ENCODE results near the gene PPP1R1A. TPM values are rescaled to one million over a fixed set of nuclear protein-coding genes. Genes with fewer than 3 reads are reported as not detected.

PPP1R1A gene
- total RNA-seq, 6 donors from 2014 or later: 0.22 to 0.89 (median 0.30) TPM; not detected in 2

DNA sequence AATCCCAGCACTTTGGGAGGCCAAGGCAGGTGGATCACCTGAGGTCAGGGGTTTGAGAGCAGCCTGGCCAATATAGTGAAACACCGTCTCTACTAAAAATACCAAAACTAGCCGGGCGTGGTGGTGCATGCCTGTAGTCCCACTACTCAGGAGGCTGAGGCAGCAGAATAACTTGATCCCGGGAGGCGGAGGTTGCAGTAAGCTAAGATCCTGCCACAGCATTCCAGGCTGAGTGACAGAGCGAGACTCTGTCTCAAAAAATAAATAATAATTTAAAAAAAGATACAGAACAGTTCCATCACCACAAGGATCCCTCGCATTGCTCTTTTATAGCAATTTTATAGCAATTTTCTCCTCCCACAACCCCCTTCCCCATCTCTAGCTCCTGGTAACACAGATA, 43.7 kb downstream of the PPP1R1A start:
- DNase-seq: no peak
- peaks cover 8 to 9% (median 9%) of the 10 kb centered on the region in 4 donors for H3K4me1 ChIP-seq
- no peaks in the 10 kb centered on the region for H3K9me3 ChIP-seq
- WGBS, 2 donors: 87 to 94% methylated on average over 7 of the region's 7 CpGs
- H3K27me3 ChIP-seq: peaks cover 0 to 6% (median 0%) of the 10 kb centered on the region in 4 donors
- no peak for ATAC-seq (ENCODE audit: low FRiP score in 2 of 2)
- H3K36me3 ChIP-seq: peaks cover 0 to 11% (median 0%) of the 10 kb centered on the region in 4 donors
- TF ChIP-seq POLR2A (IDR thresholded peaks at IDR 0.05) (no peak), CTCF (IDR thresholded peaks at IDR 0.05) (no peak), POLR2AphosphoS5 (IDR thresholded peaks at IDR 0.05) (no peak), EP300 (IDR thresholded peaks at IDR 0.05) (no peak)
- no peak overlapping the region for H3K27ac ChIP-seq
- no peak overlapping the region for H3K4me3 ChIP-seq

DNA sequence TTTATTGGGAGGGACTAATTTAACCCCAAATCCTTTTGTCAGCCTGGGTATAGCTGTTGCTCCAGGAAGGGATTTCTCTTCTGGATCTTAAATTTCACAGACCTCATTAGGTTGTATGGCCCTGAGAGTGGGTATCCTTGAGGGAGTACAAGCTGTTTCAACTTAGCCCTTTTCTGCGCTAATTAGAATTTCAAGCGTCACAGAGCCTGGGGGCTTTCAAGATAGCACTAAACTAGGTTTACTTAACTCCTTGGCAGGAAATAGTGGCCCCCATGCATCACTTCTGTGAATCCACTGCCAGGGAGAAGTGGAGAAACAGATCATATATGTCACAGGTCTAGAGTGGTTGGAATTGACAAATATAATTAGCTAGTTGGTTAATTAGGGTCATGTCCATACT, 44.9 kb downstream of the PPP1R1A start:
- TF ChIP-seq CTCF (IDR thresholded peaks at IDR 0.05): no peak
- no peak for TF ChIP-seq POLR2A (IDR thresholded peaks at IDR 0.05)
- TF ChIP-seq EP300 (IDR thresholded peaks at IDR 0.05): no peak
- TF ChIP-seq POLR2AphosphoS5 (IDR thresholded peaks at IDR 0.05): no peak
- no peaks in the 10 kb centered on the region for H3K9me3 ChIP-seq
- WGBS, 2 donors: 67 to 100% methylated on average over 2 of the region's 2 CpGs

GRCh38 chr12:54541751-54542290, 46.6 kb downstream of the PPP1R1A start:
- Histone ChIP-seq H3K36me3 (peaks cover 0 to 16% (median 6%) of the 10 kb centered on the region in 4 donors), H3K4me3 (no peak overlapping the region), H3K4me1 (no peaks in the 10 kb centered on the region), H3K27ac (no peak overlapping the region), H3K9me3 (no peaks in the 10 kb centered on the region), H3K27me3 (no peaks in the 10 kb centered on the region)
- DNase-seq (no peak), ATAC-seq (ENCODE audit: low FRiP score in 2 of 2) (no peak)
- WGBS, 2 donors: 67 to 73% methylated on average over 5 of the region's 5 CpGs
- no peak for TF ChIP-seq POLR2A (IDR thresholded peaks at IDR 0.05)
- no peak for TF ChIP-seq EP300 (IDR thresholded peaks at IDR 0.05)
- TF ChIP-seq POLR2AphosphoS5 (IDR thresholded peaks at IDR 0.05): no peak
- no peak for TF ChIP-seq CTCF (IDR thresholded peaks at IDR 0.05)

More for the DNA sequence above, 44.9 kb downstream of the PPP1R1A start:
- Histone ChIP-seq H3K27me3 (no peaks in the 10 kb centered on the region), H3K4me3 (no peak overlapping the region), H3K27ac (no peak overlapping the region), H3K4me1 (no peaks in the 10 kb centered on the region), H3K36me3 (peaks cover 0 to 16% (median 3%) of the 10 kb centered on the region in 4 donors)
- no peak for ATAC-seq (ENCODE audit: low FRiP score in 2 of 2)
- DNase-seq: no peak

DNA sequence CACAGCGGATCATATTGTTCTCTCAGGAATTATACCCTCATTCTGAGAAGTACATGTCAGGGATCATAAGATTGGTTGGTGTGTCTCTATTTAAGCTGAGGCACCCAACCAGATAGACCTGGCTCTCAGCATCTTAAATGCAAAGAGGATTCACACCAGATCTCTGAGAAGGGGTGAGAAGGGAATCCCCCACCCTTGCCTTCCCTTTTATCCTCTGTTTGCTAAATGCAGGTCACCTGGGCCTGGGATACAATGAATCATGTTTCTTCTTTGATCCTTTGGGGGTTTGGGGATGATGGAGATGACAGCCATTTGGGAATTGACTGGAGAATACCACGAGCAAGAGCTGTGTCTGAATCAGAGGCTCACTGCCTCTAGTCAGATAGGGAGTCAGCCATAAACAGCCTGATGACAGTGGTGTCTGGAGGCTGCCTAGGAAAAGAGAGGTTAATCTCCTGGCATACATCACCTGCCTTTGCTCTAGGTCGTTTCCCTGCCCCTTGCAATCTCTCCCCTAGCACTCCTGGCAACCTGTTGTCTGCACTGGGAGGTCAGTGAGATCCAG, 50.2 kb downstream of the PPP1R1A start:
- H3K27me3 ChIP-seq: no peaks in the 10 kb centered on the region
- H3K4me1 ChIP-seq: no peaks in the 10 kb centered on the region
- WGBS, 2 donors: 60 to 71% methylated on average over 3 of the region's 3 CpGs
- no peak overlapping the region for H3K27ac ChIP-seq
- DNase-seq (no peak), ATAC-seq (ENCODE audit: low FRiP score in 2 of 2) (no peak)
- H3K4me3 ChIP-seq: no peak overlapping the region
- H3K36me3 ChIP-seq: peaks cover 0 to 18% (median 9%) of the 10 kb centered on the region in 4 donors
- TF ChIP-seq POLR2AphosphoS5 (IDR thresholded peaks at IDR 0.05) (no peak), CTCF (IDR thresholded peaks at IDR 0.05) (no peak), EP300 (IDR thresholded peaks at IDR 0.05) (no peak), POLR2A (IDR thresholded peaks at IDR 0.05) (no peak)
- no peaks in the 10 kb centered on the region for H3K9me3 ChIP-seq

GRCh38 chr12:54535474-54535873, 53.0 kb downstream of the PPP1R1A start:
- no peak overlapping the region for H3K27ac ChIP-seq
- no peak for DNase-seq
- H3K9me3 ChIP-seq: no peaks in the 10 kb centered on the region
- TF ChIP-seq POLR2AphosphoS5 (IDR thresholded peaks at IDR 0.05) (no peak), CTCF (IDR thresholded peaks at IDR 0.05) (no peak), EP300 (IDR thresholded peaks at IDR 0.05) (no peak), POLR2A (IDR thresholded peaks at IDR 0.05) (no peak)
- H3K4me3 ChIP-seq: no peak overlapping the region
- no peaks in the 10 kb centered on the region for H3K27me3 ChIP-seq
- no peak for ATAC-seq (ENCODE audit: low FRiP score in 2 of 2)
- peaks cover 2 to 28% (median 10%) of the 10 kb centered on the region in 4 donors for H3K36me3 ChIP-seq
- no peaks in the 10 kb centered on the region for H3K4me1 ChIP-seq
